Activated gamma-delta T cell (primary cell): ENCODE results near the gene OR2AK2.
A peak's percentile ranks its signal among the peaks of the same experiment; 100 is the strongest.

Experiments
- DNase-seq: peaks from one replicate; lab custom pipeline; 2025; lab: John Stamatoyannopoulos, UW
- total RNA-seq, 2 donors: gene quantifications; one replicate each; lab custom pipeline; 2026; lab: John Stamatoyannopoulos, UW

OR2AK2 gene, protein sequence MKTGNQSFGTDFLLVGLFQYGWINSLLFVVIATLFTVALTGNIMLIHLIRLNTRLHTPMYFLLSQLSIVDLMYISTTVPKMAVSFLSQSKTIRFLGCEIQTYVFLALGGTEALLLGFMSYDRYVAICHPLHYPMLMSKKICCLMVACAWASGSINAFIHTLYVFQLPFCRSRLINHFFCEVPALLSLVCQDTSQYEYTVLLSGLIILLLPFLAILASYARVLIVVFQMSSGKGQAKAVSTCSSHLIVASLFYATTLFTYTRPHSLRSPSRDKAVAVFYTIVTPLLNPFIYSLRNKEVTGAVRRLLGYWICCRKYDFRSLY
- total RNA-seq = 0 to 0.05 reads per million in 2 donors

DNA sequence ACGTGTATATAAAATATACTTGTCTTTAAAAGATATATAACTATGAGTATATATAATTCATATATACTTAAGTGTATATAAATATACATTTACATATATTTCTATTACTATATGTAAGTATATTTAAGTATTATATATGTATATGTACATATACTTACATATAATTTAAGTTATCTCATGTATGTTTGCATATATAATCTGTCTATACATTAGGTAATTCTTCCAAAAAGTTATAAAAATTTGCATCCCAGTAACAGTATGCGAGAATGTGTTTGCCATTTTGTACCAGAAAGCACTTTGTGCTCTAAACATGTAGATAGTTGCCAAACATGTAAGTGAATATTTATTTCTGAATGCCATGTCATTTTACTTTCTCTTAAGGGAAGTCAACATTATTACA is at the start of gene OR2AK2:
TSS of gene OR2AK2 (plus strand) at position 301 of the 400 bp plus-strand sequence. CDS start 144 bp downstream, outside the sequence.
- DNase-seq = no peak

DNA sequence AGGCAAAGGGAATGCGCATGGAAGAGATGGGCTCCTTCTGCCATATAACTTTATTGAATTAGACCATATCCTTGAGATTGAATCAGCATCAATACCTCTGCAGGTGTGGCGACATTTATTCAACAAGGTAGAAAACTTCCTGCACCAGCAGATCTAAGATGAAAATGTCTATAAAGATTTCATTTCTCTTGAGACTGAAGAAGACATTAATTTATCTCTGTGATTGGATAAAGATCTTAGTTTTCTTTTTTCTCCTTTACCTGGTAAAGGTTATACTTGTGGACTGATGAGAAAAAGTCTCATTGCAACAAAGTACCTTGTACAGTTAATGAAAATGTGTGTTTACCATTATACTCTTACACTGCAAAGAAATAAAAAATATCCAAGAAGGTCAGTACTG is 45.1 kb upstream of the OR2AK2 start, which contains the start of gene OR2T8:
TSS of gene OR2T8 (plus strand) at position 301 of the 400 bp plus-strand sequence. CDS start 766 bp downstream, outside the sequence.
- DNase-seq = no peak

DNA sequence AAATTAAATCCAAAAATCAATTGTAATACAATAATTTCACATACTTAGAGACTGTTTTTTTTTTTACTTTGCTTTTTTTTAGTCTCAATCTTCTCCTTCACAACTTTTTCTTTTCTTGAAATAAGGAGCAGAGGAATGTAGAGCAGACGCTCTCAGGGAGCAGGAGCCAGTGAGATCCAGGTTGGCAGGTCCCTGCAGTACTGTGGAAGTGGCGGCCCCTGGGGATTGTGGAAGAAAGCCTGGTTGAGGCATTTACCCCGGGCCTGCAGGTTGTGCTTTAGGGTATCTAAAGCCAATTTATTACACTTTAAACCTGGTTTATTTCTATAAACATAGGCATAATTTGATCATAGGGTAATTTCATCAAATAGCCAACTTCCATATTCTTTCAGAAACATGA is 41.1 kb upstream of the OR2AK2 start:
- DNase-seq = no peak

DNA sequence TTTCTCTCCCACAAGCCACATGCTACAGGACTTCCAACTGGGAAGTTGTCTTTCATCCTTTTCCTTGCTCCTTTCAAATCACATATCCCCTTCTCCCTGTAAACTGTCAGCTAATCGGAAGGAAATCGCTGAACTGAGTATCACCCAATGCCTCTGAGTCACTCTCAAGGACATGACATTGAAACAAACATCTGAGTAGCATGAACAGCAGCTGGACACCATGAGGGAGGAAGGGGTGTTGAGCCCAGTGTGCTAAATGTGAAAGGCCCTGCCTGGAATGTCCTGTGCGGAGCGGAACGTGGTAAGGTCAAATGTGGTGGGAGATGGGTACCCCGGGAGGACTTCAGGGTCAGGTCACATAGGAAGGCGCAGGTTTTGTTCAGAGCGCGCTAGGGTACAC is 40.2 kb upstream of the OR2AK2 start, which contains the start of gene OR2AJ1:
TSS of gene OR2AJ1 (plus strand) at position 22 of the 400 bp plus-strand sequence. CDS start 8,880 bp downstream, outside the sequence.
- no peak for DNase-seq

DNA sequence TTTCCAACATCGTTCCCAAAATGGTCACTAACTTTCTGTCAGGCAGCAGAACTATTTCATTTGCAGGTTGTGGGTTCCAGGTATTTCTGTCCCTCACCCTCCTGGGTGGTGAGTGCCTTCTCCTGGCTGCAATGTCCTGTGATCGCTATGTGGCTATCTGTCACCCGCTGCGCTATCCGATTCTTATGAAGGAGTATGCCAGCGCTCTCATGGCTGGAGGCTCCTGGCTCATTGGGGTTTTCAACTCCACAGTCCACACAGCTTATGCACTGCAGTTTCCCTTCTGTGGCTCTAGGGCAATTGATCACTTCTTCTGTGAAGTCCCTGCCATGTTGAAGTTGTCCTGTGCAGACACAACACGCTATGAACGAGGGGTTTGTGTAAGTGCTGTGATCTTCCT is 31.0 kb upstream of the OR2AK2 start:
- no peak for DNase-seq

DNA sequence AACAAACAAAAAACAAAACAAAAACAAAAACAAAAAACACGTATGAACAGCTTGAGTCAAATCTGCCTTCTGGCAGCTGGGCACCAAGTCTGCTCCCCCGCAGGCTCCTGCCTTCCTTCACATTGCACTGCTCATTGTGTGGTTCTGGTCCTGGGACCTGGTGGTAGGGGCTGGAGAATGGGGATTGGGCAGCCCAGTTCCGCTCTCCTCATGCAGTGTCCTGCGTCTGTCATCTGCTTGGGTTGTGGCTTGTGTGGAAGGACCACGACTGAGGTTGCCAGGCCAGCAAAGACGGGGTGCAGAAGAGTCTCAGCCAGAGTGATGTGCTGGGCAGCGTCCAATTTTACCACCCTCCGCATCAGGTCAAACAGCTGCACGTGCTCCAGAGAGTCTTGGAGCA is 29.3 kb upstream of the OR2AK2 start:
- DNase-seq = no peak

DNA sequence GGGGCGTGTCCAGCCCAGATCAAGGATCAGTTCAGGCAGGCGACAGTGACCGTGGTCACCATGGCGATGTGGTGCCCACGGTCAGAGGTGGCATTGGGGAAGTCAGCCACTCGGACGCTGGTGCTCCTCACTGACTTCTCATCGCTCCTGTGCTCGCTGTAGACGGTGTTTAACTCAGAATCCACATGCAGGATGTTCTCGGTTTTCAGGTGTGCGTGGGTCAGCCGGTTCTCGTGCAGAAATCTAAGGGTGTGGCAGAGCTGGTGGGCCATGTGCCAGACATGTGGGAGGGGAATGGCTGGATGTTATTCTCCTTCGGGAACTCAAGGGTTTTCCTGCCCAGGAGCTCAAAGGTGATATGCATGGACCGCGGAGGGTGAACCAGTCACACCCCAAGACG is 28.6 kb upstream of the OR2AK2 start:
- no peak for DNase-seq

DNA sequence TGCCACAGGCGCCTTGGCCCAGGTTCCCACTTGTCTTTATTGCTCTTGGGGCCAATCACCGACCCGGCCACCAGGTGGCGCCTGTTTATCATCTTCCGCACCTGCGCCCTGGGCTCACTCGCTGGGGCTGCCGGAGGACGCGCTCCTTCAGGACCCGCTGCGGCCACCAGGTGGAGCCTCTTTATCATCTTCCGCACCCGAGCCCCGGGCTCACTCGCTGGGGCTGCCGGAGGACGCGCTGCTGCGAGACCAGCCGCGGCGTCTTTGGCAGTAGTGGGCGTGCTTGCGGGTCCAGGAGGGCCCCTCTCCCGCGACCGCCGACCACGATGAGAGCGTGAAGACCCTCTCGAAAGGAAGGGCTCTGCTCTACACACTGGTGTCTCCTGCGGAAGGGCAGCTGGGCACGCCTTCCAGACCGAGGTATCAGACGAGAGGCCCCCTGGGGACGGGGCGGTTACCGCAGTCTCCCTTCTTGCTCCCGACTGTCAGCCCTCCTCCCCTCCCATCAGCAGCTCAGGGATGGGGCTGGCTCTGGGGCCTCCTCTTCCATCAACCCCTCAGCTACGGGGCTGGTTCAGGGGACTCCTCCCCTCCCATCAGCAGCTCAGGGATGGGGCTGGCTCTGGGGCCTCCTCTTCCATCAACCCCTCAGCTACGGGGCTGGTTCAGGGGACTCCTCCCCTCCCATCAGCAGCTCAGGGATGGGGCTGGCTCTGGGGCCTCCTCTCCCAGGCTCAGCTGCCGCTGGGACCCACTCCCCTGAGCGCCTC is 27.9 kb upstream of the OR2AK2 start:
- DNase-seq = peak; percentile 12

DNA sequence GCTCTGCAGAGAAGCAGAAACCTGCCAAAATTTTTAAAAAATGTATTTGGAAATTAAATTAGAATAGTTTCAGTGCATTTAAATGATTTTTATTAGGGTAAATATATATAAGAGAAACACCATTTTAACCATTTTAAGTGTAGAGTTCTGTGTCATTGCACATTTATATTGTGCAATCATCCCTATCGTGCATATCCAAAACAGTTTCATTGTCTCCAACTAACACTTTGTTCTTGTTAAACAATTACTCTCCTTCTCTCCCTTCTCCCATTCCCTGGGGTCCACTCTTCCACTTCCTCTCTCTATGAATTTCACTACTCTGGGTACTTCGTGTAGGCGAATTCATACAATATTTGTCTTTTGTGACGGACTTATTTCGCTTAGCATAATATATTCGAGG is 22.4 kb upstream of the OR2AK2 start:
- DNase-seq = no peak

DNA sequence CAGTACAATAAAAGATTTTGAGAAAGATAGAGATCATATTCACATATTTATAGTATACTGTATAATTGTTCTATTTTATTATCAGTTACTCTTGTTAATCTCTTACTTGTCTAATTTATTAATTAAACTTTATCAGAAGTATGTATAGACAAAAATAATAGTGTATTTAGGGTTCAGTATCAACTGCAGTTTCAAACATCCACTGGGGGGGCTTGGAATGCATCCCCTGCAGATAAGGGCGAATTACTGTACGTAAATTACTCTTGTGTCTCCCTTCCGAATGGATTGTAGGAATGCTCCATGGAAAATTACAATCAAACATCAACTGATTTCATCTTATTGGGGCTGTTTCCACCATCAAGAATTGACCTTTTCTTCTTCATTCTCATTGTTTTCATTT is 16.5 kb upstream of the OR2AK2 start, which contains the start of gene OR2L8:
TSS of gene OR2L8 (plus strand) at position 301 of the 400 bp plus-strand sequence. CDS start at position 301, 0 bp downstream.
- DNase-seq = no peak

DNA sequence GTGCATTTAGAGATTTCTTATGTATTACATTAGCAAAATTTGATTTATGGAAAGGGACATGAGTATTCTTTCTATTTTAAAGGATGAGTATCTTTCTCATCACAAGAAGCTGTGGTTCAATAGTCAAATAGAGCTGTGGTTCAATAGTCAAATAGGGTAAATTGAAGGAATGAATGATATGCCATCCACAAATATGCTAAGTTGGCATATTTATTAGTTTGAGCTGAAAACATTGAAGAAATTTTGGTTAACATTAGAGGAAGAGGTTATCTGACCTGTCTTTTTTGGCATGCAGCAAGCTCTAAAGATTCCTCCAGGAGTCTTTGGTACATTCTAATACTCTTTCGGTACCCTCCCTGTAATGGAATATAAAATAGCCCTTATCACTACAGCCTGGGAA is 11.6 kb upstream of the OR2AK2 start:
- DNase-seq = no peak

DNA sequence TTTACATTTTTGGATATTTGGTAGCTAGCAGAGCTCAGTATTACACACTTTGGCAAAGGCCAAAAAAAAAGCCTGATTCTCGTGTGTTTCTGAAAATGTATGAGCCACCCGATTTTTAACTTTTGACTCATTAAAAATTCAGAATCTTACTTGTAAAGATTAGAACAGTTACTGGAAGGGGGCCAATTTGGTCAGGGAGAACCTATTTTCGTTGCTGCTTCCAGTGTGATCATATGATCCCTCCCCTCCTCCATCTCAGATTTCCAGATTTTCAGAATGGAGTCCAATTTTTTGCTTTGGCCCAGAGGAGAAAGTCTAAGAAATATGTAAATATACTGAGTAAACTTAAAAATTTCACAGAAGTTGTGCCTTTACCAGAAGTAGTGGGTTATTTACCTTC is 3.2 kb upstream of the OR2AK2 start:
- no peak for DNase-seq

DNA sequence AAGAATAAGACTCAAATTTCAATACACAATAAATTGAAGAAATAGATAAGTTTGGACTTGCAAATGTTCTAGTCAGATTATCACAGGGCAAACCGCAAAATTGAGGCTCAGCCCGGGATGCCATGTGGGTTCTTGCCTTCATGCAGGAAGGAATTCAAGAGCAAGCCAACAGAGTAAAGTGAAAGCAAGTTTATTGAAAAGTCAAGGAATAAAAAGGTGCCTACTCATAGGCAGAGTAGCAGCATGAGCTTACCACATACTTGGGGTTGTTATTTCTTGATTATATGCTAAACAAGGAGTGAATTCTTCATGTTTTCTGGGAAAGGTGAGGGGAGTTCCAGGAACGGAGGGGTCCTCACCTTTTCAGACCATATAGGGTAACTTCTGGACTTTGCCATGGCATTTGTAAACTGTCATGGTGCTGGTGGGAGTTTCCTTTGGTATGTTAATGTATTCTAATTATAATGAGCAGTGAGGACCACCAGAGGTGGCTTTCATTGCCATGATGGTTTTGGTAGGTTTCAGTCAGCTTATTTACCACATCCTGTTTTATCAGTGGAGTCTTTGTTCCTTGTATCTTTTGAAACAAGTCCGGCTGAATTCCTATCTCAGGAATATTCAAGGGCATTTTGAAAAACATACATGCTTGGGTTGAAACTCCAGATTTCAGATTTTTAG is 2.0 kb upstream of the OR2AK2 start:
- DNase-seq = no peak

DNA sequence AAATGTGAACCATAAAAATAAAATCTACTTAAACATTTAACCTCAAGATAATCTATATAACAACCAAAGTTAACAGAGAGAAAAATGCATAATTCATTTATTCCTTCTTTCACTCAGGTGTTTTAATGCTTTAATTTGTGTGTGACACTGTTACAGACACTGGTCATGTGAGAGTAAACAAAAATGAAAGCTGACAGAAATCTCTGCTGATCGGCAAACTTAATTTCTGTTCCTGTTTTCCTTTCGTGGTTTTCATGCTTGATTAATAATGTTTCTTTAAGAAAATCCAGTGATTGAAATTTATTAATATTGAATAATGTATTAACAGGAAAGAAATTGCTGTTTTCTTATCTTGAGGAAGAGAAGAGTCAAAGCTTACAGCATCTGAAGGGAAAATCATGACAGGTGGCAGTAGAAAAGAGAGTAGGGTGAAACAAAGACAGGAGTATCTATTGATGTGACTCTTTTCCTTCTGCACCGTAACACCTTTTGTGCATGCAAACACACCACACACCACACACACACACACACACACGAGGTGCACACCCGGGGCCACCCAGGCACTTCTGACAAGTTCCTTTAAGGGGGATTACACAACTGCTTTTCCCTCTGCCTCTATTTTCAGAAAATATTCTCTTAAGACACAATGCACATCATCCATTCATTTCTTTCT is 1.6 kb downstream of the OR2AK2 start:
- no peak for DNase-seq

DNA sequence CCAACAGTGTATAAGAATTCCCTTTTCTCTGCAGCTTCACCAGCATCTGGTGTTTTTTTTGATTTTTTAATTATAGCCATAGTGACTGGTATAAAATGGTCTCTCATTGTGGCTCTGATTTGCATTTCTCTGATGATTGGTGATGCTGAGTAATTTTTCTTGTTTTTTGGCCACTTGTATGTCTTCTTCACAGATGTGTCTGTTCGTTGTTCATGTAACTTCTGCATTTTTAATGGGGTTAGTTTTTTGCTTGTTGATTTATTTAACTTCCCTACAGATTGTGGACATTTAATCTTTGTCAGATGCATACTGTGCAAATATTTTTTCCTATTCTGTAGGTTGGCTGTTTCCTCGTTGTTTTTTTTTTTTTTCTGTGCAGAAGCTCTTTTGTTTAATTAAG is 28.0 kb downstream of the OR2AK2 start:
- no peak for DNase-seq

DNA sequence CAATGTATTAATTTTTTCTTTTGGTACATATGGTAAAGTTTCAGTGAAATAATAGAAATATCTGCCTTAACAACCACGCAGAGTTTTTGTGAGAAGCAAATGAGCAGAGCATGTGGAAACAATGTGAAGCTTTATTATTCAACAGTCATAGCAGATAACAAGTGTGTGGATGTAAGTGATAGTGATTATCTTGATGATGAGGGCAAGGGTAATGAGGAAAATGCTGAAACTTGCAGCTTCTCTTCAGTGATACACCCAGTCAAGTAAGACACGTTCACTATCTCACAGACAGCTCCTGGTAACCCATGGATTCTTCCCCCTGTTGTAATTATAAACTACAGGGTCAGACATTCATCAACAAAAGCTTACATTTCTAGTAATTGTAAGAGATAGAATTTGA is 33.8 kb downstream of the OR2AK2 start:
- no peak for DNase-seq

DNA sequence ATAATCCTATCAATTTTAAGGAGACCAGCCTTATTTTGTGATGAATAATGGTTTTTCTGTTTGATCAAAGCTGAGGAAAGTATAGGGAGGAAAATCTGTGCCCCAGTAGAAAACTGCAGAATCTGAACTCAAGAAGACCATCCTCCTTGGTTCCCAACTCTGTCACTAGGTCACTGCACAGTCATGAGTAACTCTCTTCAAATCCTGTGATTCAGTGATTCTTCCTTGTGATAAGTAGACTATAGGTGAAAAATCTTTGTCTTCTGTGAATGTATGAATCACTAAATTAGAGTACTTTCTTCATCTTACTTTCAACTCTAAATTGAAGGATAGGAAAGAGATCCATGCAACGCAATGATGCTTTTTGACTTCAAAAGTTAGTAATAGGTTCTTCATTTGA is 35.1 kb downstream of the OR2AK2 start:
- no peak for DNase-seq

DNA sequence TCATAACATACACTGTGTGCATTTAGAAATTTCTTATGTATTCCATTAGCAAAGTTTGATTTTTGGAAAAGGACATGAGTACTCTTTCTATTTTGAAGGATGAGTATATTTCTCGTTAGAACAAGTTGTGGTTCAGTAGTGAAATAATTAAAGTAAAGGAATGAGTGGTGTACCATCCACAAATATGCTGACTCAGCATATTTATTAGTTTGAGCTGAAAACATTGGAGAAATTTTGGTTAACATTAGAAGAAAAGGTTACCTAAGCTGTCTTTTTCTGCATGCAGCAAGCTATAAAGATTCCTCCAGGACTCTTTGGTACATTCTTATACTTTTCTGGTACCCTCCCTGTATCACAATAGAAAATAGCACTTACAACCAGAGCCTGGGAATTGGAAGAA is 42.7 kb downstream of the OR2AK2 start:
- DNase-seq = no peak

DNA sequence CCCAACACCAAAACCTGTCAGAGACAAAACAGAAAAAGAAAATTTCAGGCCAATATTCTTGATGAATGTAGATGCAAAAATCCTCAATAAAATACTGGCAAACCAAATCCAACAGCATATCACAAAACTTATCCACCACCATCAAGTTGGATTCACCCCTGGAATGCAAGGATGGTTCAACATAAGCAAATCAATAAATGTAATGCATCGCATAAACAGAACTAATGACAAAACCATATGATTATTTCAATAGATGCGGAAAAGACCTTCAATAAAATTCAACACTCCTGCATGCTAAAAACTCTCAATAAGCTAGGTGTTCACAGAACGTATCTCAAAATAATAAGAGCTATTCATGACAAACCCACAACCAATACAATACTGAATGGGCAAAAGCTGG is 44.6 kb downstream of the OR2AK2 start:
- DNase-seq = no peak

DNA sequence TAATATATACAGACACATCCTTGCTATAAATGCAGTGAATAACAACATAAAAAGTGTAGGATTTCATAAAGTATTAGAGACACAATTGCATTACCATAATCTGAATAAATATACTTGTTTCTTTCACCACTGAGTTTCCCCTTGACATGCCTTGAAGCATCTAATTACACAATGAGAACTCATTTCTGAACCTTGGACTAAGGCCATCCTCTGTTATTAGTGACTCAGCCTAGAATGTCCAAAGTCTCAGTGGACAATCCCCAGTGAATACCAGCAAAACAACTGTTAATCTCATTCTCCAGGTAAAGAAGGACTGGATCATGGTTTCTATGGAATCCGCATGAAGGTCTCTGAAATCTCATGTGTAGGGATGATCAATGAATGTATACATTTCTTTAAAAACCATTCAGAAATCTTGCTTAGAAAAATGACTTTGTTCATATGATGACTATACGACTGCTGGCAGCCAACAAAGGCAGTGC is 48.2 kb downstream of the OR2AK2 start, which contains the start of gene OR2L5:
TSS of gene OR2L5 (plus strand) at position 432 of the 482 bp plus-strand sequence. CDS start 8,288 bp downstream, outside the sequence.
- DNase-seq = no peak

DNA sequence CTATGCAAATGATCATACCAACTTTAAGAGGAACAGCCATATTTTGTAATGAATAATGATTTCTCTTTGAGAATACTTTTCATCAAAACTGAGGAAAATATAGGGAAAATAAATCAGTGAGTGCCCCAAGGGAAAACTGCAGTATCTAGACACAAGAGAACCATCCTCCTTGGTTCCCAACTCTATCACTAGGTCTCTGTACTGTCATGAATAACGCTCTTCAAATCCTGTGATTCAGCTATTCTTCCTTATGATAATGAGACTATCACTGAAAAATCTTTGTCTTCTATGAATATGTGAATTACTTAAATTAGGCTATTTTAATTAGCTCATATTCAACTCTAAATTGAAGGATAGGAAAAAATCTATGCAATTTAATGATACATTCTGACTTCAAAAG is 50.8 kb downstream of the OR2AK2 start:
- DNase-seq = no peak
